SK-N-SH (cell line): Measurements from ENCODE around the gene HES1.

Source experiments
- CHD2 ChIP-seq: fragments of 150-350 bp; IDR thresholded peaks from 2 replicates; pipeline ENCODE4 v1.6.1; 2018; ENCODE audit warnings: low read length; ENCODE audit not compliant: partially characterized antibody
- CTCF ChIP-seq: fragments of 200-600 bp; sonication (generic); IDR thresholded peaks from 2 replicates; pipeline ENCODE4 v1.6.1; 2017; ENCODE audit warnings: antibody characterized with exemption, mild to moderate bottlenecking, moderate library complexity
- EP300 ChIP-seq, 2 experiments: IDR thresholded peaks; 2 replicates each; pipeline versions ENCODE4 v1.4.0 to v1.6.1; 2012; ENCODE audit warnings: borderline replicate concordance in 1 of 2, low read depth in 1 of 2, low read length in 1 of 2
- EZH2phosphoT487 ChIP-seq: fragments of 200-600 bp; sonication (generic); IDR thresholded peaks from 2 replicates; pipeline ENCODE4 v1.6.1; 2017; ENCODE audit warnings: low read depth, mixed run types, mild to moderate bottlenecking, antibody characterized with exemption, moderate library complexity, borderline replicate concordance
- MAX ChIP-seq: IDR thresholded peaks from 2 replicates; pipeline ENCODE4 v1.4.0; 2012; ENCODE audit warnings: low read depth
- PBX3 ChIP-seq: IDR thresholded peaks from 2 replicates; pipeline ENCODE4; 2012
- RCOR1 ChIP-seq: fragments of 150-350 bp; IDR thresholded peaks from 2 replicates; pipeline ENCODE4 v1.6.1; 2017; ENCODE audit warnings: antibody characterized with exemption, low read length
- RFX5 ChIP-seq: IDR thresholded peaks from 2 replicates; pipeline ENCODE4 v1.6.1; 2012; ENCODE audit warnings: mild to moderate bottlenecking, improper control_type of control experiment, low read length
- SMC3 ChIP-seq: IDR thresholded peaks from 2 replicates; pipeline ENCODE4 v1.6.1; 2012; ENCODE audit warnings: low read depth, low read length, improper control_type of control experiment
- TAF1 ChIP-seq: IDR thresholded peaks from 2 replicates; pipeline ENCODE4 v1.6.1; 2012; ENCODE audit warnings: low read depth, mild to moderate bottlenecking, low read length, moderate library complexity, borderline replicate concordance
- USF2 ChIP-seq: fragments of 150-350 bp; IDR thresholded peaks from 2 replicates; pipeline ENCODE4 v1.6.1; 2017; ENCODE audit warnings: antibody characterized with exemption, low read length, low read depth, borderline replicate concordance

- no peak for TF ChIP-seq EP300 (IDR thresholded peaks at IDR 0.05; ENCODE audit: borderline replicate concordance in 1 of 2, low read depth in 1 of 2, low read length in 1 of 2)
- no peak for TF ChIP-seq PBX3
- no peak for TF ChIP-seq RFX5
- TF ChIP-seq CTCF, result no peak
- TF ChIP-seq MAX, result no peak
- no peak for TF ChIP-seq USF2
- TF ChIP-seq EZH2phosphoT487, result no peak
- no peak for TF ChIP-seq SMC3
- no peak for TF ChIP-seq RCOR1
- TF ChIP-seq CHD2, result no peak
- TF ChIP-seq TAF1, result no peak
These were observed 39.0 kb downstream of the HES1 start for GRCh38 chr3:194174980-194175379.
